SK-MEL-5 (cell line): ENCODE results near the gene PTPRD. TPM values are rescaled to one million over a fixed set of nuclear protein-coding genes. Genes with fewer than 3 reads are reported as not detected.
"Not testable (repeated sequence)": the region's sequence is repeated elsewhere in the genome, so short reads cannot be mapped to it uniquely, and the experiment has no call there.

Experiments used
- DNase-seq: peaks from one replicate; pipeline ENCODE4 v3.0.0-alpha.2; 2016; ENCODE audit warnings: low read depth, low spot score
- in situ Hi-C: cut with HindIII; loops from 2 replicates; pipeline ENCODE4 v1.10.0; 2016; ENCODE audit warnings: low sequenced_read_pairs, high pct_unique_total_duplicates, low pct_unique_long_range_greater_than_20kb
- total RNA-seq: library from RNA; depleted of rRNA; stranded (reverse); fragments of >200 nt; shearing (Covaris generic); gene quantifications from 2 replicates; pipeline ENCODE4 v1.2.3, GENCODE V29; 2014

The PTPRD gene
- total RNA-seq, 1 experiment from 2014 or later, result 2.1 TPM

DNA sequence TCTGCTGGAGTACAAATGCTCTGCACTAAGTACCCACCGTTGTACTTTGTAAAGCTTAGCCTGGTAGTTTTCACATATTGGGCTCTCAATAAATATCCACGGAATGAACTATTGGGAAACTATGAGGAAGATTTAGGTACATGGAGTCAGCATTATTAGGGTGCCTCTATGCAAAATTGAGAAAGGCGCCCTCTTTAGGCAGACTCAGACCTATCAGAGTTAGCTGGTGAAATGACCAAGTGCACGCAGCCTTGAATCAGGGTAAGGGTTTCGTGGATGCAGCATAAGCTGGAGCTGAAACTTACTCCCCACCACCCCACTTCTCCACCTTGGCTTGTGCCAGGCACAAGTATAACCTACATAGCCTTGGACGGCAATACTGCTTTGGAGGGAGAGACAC lies 1634.5 kb downstream of the PTPRD start:
- DNase-seq, result peak; percentile 2
- in situ Hi-C loops, result no loop called here

GRCh38 chr9:8968350-8968749 lies 1644.5 kb downstream of the PTPRD start:
- DNase-seq, in situ Hi-C loops: not testable (repeated sequence)

DNA sequence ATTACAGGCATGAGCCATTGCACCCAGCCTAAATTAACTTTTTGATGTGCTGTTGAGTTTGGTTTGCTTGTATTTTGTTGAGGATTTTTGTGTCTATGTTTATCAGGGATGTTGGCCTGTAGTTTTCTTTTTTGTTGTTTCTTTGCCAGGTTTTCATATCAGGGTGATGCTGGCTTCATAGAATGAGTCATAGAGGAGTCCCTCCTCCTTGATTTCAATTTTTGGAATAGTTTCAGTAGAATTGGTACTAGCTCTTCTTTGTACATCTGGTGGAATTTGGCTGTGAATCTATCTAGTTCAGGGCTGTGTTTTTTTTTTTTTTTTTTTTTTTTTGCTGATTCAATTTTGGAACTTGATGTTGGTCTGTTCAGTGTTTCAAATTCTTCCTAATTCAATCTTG lies 1648.9 kb downstream of the PTPRD start:
- DNase-seq, result no peak
- in situ Hi-C loops, result no loop called here

DNA sequence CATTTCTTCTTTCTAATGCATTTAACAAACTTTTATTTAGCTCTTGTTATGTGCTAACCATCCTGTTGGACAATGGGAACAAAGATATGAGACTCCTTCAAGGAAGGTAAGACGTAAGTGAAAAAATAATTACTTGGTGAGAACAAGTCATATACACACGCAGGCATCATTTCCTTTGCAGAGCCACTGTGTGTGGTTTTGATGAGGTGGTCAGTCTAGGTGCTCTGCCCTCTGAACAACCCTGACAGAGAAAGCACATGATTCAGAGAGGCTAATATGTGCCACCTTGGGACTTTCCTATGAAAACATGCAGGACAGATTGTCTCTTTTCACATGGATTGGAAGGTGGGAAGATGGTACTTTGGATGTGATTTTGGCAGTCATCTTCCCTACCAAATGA lies 1650.7 kb downstream of the PTPRD start:
- DNase-seq, result no peak
- in situ Hi-C loops, result no loop called here

GRCh38 chr9:8961186-8961851 lies 1651.5 kb downstream of the PTPRD start:
- in situ Hi-C loops, result no loop called here
- no peak for DNase-seq

DNA sequence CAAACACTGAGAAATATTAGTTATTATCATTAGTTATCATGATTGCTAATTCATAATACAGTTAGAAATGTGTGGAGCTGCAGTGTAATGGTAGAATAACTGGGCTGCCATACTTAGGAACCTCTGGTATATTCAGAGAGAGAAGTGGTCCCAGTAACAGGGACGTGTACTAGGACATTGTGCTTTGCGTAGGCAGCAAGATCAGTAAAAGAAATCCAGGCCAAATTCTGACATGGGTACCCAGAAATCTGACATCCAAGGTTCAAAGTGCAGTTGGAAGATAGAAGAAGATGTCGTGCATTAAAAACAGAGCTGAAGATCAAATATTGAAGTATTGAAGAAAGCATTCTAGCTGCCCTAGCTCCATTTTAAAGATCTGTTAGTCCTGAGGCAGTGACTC lies 1652.5 kb downstream of the PTPRD start:
- in situ Hi-C loops, result no loop called here
- no peak for DNase-seq

- DNase-seq, result no peak
- in situ Hi-C loops, result no loop called here
These were observed 1654.4 kb downstream of the PTPRD start for GRCh38 chr9:8958358-8958757.

DNA sequence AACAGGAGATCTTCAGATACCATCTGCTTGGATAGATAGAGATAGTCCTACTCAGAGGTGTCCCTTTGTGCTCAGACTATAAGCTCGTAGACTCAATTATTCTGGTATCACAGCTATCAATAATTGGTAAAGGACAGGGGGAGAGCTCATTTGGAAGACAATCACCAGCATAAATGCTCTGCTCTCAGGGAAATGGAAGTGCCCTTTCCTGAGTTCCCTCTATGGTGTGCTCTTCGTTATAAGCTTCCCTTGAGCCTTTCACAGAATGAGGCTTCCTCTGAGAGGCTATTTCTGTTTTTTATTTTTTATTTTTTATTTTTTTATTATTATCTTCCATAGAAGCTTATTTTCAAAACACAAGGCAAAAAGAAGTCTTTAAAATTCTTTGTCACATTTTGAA lies 1657.5 kb downstream of the PTPRD start:
- in situ Hi-C loops, result no loop called here
- no peak for DNase-seq

DNA sequence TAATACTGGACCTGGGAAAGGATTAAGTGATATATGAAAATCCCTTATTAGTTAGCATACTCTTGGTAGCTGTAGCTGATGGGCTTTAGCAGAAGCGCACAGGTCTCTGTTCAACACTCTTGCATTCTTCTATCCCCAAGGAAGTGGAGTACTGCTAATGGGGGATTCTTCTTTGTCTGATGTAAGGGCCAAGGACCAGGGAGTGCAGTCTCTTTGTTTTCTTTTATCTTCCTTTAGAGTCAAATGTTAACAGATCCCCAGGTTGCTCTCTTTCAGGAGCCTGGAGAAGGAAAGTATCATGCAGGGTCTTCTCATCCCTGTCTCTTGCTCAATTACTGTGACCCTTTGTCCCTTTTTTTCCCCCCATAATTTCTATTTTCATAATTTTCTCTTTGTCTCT lies 1666.3 kb downstream of the PTPRD start:
- no peak for DNase-seq
- in situ Hi-C loops, result no loop called here

DNA sequence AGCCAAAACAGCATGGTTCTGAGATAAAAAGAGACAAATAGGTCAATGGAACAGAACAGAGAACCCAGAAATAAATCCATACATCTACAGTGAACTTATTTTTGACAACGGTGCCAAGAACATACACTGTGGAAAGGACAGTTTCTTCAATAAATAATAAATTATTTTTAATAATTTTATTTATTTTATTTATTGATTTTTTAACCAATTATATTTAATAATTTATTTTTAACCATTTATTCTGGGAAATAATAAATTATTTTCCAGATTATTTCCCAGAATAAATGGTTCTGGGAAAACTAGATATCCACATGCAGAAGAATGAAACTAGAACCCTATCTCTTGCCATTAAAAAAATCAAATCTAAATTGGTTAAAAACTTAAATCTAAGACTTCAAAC lies 1669.4 kb downstream of the PTPRD start:
- DNase-seq, result no peak
- in situ Hi-C loops, result no loop called here

DNA sequence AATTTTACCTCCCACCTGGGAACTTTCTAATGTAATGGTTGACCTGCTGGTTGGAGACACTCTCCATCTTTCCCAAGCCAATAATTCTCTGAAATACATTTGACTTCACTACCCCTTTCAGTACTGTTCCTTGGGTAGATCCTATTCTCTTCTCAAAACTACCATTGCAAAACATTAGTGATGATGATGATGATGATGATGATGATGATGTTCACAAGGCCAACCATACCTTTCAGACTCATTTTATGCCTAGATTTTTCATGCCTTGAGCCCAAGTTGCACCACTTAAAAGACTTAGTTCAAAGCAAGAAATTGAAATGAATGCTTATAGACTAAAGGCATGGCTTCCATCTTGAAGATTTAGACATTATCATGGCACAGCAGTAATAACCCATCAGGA lies 1672.2 kb downstream of the PTPRD start:
- in situ Hi-C loops, result no loop called here
- DNase-seq, result no peak

GRCh38 chr9:8926461-8926860 lies 1686.3 kb downstream of the PTPRD start:
- in situ Hi-C loops, result no loop called here
- DNase-seq, result no peak

GRCh38 chr9:8924562-8924961 lies 1688.2 kb downstream of the PTPRD start:
- in situ Hi-C loops, result no loop called here
- DNase-seq, result no peak

DNA sequence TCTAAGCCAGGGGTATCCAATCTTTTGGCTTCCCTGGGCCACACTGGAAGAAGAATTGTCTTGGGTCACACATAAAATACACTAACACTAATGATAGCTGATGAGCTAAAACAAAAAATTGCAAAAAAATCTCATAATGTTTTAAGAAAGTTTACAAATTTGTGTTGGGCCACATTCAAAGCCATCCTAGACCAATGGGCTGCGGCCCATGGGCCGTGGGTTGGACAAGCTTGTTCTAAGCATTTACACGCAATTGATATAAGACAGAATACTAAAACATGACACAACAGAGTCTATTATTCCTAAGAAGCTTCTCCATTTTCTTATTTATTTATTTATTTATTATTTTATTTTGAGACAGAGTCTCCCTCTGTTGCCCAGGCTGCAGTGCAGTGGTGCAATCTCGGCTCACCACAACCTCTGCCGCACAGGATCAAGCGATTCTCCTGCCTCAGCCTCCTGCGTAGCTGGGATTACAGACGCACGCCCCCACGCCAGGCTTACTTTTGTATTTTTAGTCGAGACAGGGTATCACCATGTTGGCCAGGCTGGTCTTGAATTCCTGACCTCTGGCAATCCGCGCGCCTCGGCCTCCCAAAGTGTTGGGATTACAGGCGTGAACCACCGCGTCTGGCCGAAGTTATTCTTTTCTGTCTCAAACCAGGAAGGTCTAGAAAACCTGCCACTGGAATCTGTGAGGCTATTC lies 1692.2 kb downstream of the PTPRD start:
- in situ Hi-C loops, DNase-seq: not testable (repeated sequence)

- in situ Hi-C loops, result no loop called here
- DNase-seq, result peak; percentile 2
These were observed 1694.7 kb downstream of the PTPRD start for GRCh38 chr9:8917956-8918739.

- in situ Hi-C loops, result no loop called here
- no peak for DNase-seq
These were observed 1696.0 kb downstream of the PTPRD start for GRCh38 chr9:8916771-8917170.

GRCh38 chr9:8907868-8908267 lies 1704.9 kb downstream of the PTPRD start:
- in situ Hi-C loops, result no loop called here
- DNase-seq, result no peak

DNA sequence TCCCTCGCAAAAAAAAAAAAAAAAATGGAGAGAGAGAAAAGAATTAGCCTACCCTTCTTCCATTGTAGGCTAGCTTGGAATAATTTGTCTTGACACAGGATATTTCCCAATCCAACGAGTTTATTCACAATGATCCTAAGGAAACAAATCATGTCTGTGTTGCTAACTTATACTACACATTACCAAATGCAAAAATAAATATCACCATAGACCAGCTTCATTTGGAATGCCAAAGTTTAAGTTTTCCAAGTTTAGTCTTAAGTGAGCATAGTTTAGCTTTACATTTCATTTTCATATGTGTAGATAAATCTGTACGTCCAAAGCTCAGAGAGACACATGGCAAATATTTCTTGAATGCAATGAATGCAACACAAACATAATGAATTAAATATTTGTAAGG lies 1707.1 kb downstream of the PTPRD start:
- no peak for DNase-seq
- in situ Hi-C loops, result no loop called here
